ENCODE data around the gene EFNA2.

DNA sequence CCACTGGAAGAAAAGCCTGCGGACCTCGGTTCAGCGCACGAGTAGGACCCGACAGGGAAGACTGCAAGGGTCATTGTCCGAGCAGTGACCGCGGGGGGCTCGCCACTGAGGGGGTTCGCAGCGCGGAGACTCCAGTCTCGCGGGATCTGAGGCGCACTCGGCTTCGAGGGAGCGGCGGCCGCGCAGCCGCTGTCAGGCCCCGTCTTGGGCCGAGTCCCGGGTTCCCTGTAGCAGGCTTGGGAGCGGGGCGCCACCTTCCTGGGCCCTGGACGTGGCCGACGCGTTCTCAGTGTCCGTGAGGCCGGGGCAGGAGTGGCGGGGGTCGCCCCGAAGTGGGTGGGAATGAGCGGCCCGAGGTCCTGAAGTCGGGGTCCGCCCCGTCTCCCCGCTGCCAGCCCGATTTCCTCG is 10.8 kb upstream of the EFNA2 start:
- no peak for TF ChIP-seq ELF4 (CRISPR knock-in tag; IDR thresholded peaks at IDR 0.05; ENCODE audit: low read depth)
- TF ChIP-seq, protein P1, sequence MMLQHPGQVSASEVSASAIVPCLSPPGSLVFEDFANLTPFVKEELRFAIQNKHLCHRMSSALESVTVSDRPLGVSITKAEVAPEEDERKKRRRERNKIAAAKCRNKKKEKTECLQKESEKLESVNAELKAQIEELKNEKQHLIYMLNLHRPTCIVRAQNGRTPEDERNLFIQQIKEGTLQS (CRISPR knock-in tag; conservative IDR thresholded peaks at IDR 0.05) = no peak
- TF ChIP-seq, protein P2, sequence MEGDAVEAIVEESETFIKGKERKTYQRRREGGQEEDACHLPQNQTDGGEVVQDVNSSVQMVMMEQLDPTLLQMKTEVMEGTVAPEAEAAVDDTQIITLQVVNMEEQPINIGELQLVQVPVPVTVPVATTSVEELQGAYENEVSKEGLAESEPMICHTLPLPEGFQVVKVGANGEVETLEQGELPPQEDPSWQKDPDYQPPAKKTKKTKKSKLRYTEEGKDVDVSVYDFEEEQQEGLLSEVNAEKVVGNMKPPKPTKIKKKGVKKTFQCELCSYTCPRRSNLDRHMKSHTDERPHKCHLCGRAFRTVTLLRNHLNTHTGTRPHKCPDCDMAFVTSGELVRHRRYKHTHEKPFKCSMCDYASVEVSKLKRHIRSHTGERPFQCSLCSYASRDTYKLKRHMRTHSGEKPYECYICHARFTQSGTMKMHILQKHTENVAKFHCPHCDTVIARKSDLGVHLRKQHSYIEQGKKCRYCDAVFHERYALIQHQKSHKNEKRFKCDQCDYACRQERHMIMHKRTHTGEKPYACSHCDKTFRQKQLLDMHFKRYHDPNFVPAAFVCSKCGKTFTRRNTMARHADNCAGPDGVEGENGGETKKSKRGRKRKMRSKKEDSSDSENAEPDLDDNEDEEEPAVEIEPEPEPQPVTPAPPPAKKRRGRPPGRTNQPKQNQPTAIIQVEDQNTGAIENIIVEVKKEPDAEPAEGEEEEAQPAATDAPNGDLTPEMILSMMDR (IDR thresholded peaks at IDR 0.05) = no peak
- no peak for TF ChIP-seq FOXJ3 (CRISPR knock-in tag; IDR thresholded peaks at IDR 0.05; ENCODE audit: borderline replicate concordance)
- TF ChIP-seq, protein P3, sequence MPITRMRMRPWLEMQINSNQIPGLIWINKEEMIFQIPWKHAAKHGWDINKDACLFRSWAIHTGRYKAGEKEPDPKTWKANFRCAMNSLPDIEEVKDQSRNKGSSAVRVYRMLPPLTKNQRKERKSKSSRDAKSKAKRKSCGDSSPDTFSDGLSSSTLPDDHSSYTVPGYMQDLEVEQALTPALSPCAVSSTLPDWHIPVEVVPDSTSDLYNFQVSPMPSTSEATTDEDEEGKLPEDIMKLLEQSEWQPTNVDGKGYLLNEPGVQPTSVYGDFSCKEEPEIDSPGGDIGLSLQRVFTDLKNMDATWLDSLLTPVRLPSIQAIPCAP (CRISPR knock-in tag; IDR thresholded peaks at IDR 0.05) = no peak; the same call in 1 of the 2 replicates
- TF ChIP-seq, protein P4, sequence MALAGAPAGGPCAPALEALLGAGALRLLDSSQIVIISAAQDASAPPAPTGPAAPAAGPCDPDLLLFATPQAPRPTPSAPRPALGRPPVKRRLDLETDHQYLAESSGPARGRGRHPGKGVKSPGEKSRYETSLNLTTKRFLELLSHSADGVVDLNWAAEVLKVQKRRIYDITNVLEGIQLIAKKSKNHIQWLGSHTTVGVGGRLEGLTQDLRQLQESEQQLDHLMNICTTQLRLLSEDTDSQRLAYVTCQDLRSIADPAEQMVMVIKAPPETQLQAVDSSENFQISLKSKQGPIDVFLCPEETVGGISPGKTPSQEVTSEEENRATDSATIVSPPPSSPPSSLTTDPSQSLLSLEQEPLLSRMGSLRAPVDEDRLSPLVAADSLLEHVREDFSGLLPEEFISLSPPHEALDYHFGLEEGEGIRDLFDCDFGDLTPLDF (CRISPR knock-in tag; IDR thresholded peaks at IDR 0.05) = peak; percentile 68; the same call in 1 of the 2 replicates
- no peak for TF ChIP-seq TCF7 (CRISPR knock-in tag; IDR thresholded peaks at IDR 0.05; ENCODE audit: low read depth)
- no peak for TF ChIP-seq JUN (CRISPR knock-in tag; IDR thresholded peaks at IDR 0.05)
- no peak for TF ChIP-seq RELA (CRISPR knock-in tag; IDR thresholded peaks at IDR 0.05; ENCODE audit: borderline replicate concordance)
- no peak for TF ChIP-seq SMAD3 (CRISPR knock-in tag; IDR thresholded peaks at IDR 0.05; ENCODE audit: borderline replicate concordance)
- no peak for TF ChIP-seq TEAD4 (CRISPR knock-in tag; IDR thresholded peaks at IDR 0.05)

All from WTC11 (cell line).